Mesothelial cell of epicardium (in vitro differentiated cells): ENCODE measurements around the gene NRL. TPM values are rescaled to one million over a fixed set of nuclear protein-coding genes. Genes with fewer than 3 reads are reported as not detected.

Source experiments
- DNase-seq, 2 experiments: peaks; one replicate each; pipeline ENCODE4 v3.0.0; 2021; ENCODE audit warnings: low spot score in 2 of 2; ENCODE audit not compliant: unreplicated experiment in 2 of 2
- H3K27ac Mint-ChIP-seq: 2 replicates; pipeline ENCODE4 v1.8.0; 2021; ENCODE audit warnings: mixed read lengths
- H3K27me3 Mint-ChIP-seq: 2 replicates; pipeline ENCODE4 v1.8.0; 2021; ENCODE audit warnings: low read depth, mixed read lengths
- H3K36me3 Mint-ChIP-seq: 2 replicates; pipeline ENCODE4 v1.8.0; 2021; ENCODE audit warnings: mixed read lengths
- H3K4me1 Mint-ChIP-seq: 2 replicates; pipeline ENCODE4 v1.8.0; 2021; ENCODE audit warnings: mixed read lengths
- H3K4me3 Mint-ChIP-seq: 2 replicates; pipeline ENCODE4 v1.8.0; 2021; ENCODE audit warnings: mild to moderate bottlenecking, moderate library complexity, mixed read lengths
- H3K9me3 Mint-ChIP-seq: 2 replicates; pipeline ENCODE4 v1.8.0; 2021; ENCODE audit warnings: mixed read lengths
- total RNA-seq: library from RNA; stranded (reverse); gene quantifications from 3 replicates; pipeline ENCODE4 v1.2.1, GENCODE V29; 2021
- TF ChIP-seq, protein P1 (sequence below): fragments of 200-600 bp; sonication (generic); IDR thresholded peaks from one replicate; pipeline ENCODE4 v1.5.0; 2021; ENCODE audit warnings: antibody characterized with exemption; ENCODE audit not compliant: unreplicated experiment

The NRL gene
- total RNA-seq, 1 donor from 2014 or later = 2.0 TPM

DNA sequence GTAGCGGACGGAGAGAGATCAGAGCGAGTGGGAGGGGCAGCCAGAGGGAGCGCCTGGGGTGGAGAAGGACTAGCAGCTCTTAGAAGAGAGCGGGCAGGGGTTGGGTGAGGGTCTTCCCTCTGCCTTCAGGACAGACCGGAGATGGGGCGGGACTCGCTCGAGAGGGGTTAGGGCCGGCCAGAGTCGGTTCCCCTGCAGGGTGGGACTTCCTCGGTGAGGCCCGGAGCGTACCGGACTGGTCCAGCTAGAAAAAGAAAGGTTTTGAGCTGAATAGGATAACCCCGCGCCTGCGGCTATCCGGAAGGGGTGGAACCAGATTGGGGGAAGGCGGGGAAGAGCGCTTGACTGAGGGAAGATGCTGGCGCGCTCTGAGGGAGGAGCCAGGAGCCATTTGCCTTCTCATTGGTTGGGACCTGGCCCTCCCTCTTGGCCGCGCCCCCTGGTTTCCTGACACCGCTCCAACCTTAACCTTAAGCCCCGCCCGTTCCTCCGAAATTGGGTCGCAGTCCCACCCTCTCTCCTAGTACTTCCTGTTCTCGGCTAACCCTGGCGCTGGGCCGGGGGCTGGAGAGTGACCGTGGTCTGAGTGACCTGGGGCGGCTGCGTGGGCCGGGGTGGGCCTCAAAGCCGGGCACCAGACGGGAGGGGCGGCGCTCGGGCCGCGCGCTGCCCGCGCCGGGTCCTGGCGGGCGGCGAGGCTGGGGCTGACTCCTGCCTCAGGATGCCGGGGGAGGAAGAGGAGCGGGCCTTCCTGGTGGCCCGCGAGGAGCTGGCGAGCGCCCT lies 32.4 kb upstream of the NRL start, which contains the start of gene RNF31:
RNF31 (plus strand) TSS at position 521 of the 783 bp plus-strand sequence; CDS start at position 722, 201 bp downstream.
- Mint-ChIP-seq H3K36me3 (peaks cover 19% of the 10 kb centered on the region), H3K27me3 (no peaks in the 10 kb centered on the region), H3K4me3 (peak within 1 kb of the TSS; percentile 99), H3K27ac (peak within 1 kb of the TSS; percentile 99), H3K9me3 (no peaks in the 10 kb centered on the region), H3K4me1 (peaks cover 36% of the 10 kb centered on the region)
- peak; percentile 93 to 94 for DNase-seq
- TF ChIP-seq, protein P1, sequence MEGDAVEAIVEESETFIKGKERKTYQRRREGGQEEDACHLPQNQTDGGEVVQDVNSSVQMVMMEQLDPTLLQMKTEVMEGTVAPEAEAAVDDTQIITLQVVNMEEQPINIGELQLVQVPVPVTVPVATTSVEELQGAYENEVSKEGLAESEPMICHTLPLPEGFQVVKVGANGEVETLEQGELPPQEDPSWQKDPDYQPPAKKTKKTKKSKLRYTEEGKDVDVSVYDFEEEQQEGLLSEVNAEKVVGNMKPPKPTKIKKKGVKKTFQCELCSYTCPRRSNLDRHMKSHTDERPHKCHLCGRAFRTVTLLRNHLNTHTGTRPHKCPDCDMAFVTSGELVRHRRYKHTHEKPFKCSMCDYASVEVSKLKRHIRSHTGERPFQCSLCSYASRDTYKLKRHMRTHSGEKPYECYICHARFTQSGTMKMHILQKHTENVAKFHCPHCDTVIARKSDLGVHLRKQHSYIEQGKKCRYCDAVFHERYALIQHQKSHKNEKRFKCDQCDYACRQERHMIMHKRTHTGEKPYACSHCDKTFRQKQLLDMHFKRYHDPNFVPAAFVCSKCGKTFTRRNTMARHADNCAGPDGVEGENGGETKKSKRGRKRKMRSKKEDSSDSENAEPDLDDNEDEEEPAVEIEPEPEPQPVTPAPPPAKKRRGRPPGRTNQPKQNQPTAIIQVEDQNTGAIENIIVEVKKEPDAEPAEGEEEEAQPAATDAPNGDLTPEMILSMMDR = no peak

DNA sequence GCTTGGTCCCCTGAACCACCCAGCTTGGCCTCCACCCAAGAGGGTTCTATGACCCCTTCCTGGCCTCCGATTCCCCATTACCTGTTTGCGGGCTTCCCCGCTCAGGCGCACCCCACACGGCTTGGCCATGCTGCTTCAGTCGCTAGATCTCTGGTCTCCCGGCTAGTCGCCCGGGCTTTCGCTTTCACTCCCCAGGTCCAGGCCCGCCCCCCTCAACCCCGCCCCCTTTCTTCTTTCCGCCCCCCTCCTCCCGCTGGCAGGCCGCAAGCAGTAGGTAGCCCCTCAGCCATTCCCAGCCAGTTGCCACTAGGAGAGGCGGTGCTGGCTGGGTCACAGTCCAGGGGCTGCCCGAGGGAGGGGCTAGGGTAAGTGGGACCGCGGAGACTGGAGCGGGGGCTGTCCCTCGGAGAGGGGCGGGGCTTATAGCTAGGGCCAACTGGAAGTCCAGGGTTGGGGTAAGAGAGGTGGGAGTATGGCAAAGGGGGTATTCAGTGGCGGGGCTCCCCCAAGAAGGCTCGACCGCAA lies 31.8 kb upstream of the NRL start, which contains the start of gene PSME2:
PSME2 (minus strand) TSS at position 158 of the 525 bp plus-strand sequence; CDS start at position 129, 29 bp downstream.
- DNase-seq = peak; percentile 86 to 90
- Mint-ChIP-seq H3K36me3 (peaks cover 15% of the 10 kb centered on the region), H3K27me3 (no peaks in the 10 kb centered on the region), H3K4me1 (peaks cover 41% of the 10 kb centered on the region), H3K9me3 (no peaks in the 10 kb centered on the region), H3K4me3 (peak within 1 kb of the TSS; percentile 99), H3K27ac (peak within 1 kb of the TSS; percentile 99)
- TF ChIP-seq, protein P1 = no peak

DNA sequence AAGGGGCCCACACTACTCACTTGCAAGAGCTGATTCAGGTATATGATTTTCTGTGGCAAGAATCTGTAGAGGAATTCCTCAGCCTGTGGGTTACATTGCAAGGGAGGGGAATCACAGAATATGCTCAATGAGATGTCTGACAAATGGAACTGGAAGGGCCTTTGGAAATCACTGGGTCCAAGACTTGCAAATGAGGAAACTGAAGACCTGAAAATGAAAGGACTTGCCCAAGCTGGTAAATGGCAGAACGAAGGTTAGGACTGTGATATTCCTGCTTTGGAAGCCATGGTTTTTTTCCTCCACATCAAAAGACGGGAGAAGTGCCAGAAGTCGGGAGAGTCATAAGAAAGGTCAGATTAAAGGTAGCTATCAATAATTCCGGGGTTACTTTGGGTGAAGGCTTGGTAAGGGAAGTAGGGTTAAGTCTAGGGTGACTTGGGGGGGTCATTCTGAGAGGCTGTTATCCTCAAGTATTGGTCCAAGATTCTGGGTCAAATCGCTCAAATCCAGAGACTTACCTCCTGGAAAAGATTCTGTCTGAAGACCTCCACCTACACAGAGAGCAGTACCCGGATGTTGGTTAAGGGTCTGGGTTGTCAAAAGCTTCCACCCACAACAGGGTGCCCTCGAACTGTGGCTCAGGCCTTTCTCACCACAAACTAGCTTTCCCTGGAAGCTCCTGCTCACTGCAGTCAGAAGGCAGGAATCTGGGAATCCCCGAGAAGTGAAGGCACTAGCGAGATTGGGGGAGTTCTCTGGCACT lies 31.1 kb upstream of the NRL start:
- no peak for DNase-seq
- TF ChIP-seq, protein P1 = no peak
- no peaks in the 10 kb centered on the region for H3K27me3 Mint-ChIP-seq
- H3K4me1 Mint-ChIP-seq = peaks cover 41% of the 10 kb centered on the region
- peak overlapping the region; percentile 99 for H3K27ac Mint-ChIP-seq
- H3K9me3 Mint-ChIP-seq = no peaks in the 10 kb centered on the region
- peaks cover 12% of the 10 kb centered on the region for H3K36me3 Mint-ChIP-seq
- peak overlapping the region; percentile 99 for H3K4me3 Mint-ChIP-seq

DNA sequence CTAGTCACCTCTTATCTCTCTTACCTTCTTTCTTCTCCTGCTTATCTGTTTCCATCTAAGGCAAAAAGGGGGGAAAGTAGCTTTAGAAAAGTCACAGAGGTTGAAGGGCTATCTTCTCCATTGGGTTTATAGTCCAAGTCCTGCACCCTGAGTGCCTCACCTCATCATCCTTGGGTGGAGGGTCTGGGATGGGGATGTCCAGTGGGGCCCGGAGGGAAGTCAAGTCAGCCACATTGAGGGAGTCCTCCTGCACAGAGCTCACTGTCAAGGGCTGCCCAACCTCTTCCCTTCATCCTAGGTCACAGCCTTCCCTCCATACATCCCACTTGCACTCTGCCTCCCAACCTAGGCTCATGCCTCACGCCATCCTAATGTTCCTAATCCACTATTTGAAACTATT lies 30.5 kb upstream of the NRL start:
- Mint-ChIP-seq H3K4me1 (peaks cover 41% of the 10 kb centered on the region), H3K36me3 (peaks cover 6% of the 10 kb centered on the region), H3K4me3 (peak overlapping the region; percentile 99), H3K27me3 (no peaks in the 10 kb centered on the region), H3K27ac (peak overlapping the region; percentile 99), H3K9me3 (no peaks in the 10 kb centered on the region)
- DNase-seq = no peak
- TF ChIP-seq, protein P1 = no peak

DNA sequence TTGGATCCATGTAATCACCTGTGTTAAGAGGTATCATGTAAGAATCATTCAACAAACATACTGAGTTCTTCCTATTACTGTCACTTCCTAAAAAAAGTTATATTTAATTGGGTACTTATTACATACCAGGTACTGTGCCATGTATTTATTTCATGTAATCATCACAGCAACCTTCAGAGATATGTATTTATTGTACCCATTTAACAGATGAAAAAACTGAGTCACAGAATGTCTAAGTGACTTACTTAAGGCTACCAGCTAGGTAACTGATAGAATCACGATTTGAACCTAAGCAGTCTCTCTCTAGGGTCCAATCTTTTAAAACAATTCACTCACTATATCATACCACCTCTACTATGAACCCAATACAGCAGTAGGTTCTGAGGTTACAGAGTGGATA lies 29.7 kb upstream of the NRL start:
- Mint-ChIP-seq H3K27me3 (no peaks in the 10 kb centered on the region), H3K36me3 (peaks cover 3% of the 10 kb centered on the region), H3K9me3 (no peaks in the 10 kb centered on the region), H3K4me1 (peaks cover 46% of the 10 kb centered on the region), H3K4me3 (no peak overlapping the region), H3K27ac (no peak overlapping the region)
- TF ChIP-seq, protein P1 = no peak
- DNase-seq = no peak
